ENCODE results near the gene SMARCA1.

The SMARCA1 gene

GRCh38 chrX:129565046-129565650 is 41.9 kb upstream of the SMARCA1 start:
- no peak for TF ChIP-seq YY1 (IDR thresholded peaks at IDR 0.05; ENCODE audit: low read depth)
- TF ChIP-seq, protein P1, sequence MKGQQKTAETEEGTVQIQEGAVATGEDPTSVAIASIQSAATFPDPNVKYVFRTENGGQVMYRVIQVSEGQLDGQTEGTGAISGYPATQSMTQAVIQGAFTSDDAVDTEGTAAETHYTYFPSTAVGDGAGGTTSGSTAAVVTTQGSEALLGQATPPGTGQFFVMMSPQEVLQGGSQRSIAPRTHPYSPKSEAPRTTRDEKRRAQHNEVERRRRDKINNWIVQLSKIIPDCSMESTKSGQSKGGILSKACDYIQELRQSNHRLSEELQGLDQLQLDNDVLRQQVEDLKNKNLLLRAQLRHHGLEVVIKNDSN (IDR thresholded peaks at IDR 0.05): no peak
- TF ChIP-seq NFIC (IDR thresholded peaks at IDR 0.05): peak; percentile 63

DNA sequence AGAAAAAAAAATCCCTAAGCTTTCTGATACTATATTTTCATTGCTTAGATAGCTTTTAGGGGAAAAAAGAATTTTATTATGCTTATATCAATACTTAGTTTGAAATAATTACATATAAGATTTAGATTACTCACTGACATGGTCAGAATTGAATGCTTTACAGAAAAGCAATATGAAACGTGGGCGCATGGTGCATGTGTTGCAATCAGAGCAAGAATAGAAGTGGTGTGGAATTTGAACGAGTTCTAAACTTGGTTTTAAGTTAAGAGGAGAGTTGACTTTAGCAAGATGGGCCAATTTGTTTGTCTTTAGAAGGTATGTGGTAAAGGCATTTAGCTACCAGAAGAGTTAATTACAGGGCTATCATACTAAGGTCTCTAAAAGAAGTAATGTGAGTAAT is 38.2 kb upstream of the SMARCA1 start:
- TF ChIP-seq FOXM1 (IDR thresholded peaks at IDR 0.05; ENCODE audit: borderline replicate concordance, low read depth) (no peak), YY1 (IDR thresholded peaks at IDR 0.05; ENCODE audit: low read depth) (no peak), TCF12 (IDR thresholded peaks at IDR 0.05; ENCODE audit: low read depth) (no peak), RAD21 (IDR thresholded peaks at IDR 0.05; ENCODE audit: low read depth) (no peak), ZBTB7A (IDR thresholded peaks at IDR 0.05; ENCODE audit: low read depth) (no peak), EGR1 (IDR thresholded peaks at IDR 0.05) (no peak), CEBPB (IDR thresholded peaks at IDR 0.05) (no peak), EP300 (IDR thresholded peaks at IDR 0.05; ENCODE audit: borderline replicate concordance) (no peak)

- TF ChIP-seq ZBTB7A (IDR thresholded peaks at IDR 0.05; ENCODE audit: low read depth): no peak
- TF ChIP-seq TCF12 (IDR thresholded peaks at IDR 0.05; ENCODE audit: low read depth): no peak
- TF ChIP-seq TEAD4 (IDR thresholded peaks at IDR 0.05): no peak
- TF ChIP-seq TAF1 (IDR thresholded peaks at IDR 0.05; ENCODE audit: low read depth): no peak
- TF ChIP-seq YY1 (IDR thresholded peaks at IDR 0.05; ENCODE audit: low read depth): no peak
- no peak for TF ChIP-seq CEBPB (IDR thresholded peaks at IDR 0.05)
- no peak for TF ChIP-seq NFIC (IDR thresholded peaks at IDR 0.05)
- TF ChIP-seq EP300 (IDR thresholded peaks at IDR 0.05; ENCODE audit: borderline replicate concordance): no peak
- no peak for TF ChIP-seq CREB1 (IDR thresholded peaks at IDR 0.05; ENCODE audit: low read depth)
Observed at GRCh38 chrX:129559783-129560182, 36.5 kb upstream of the SMARCA1 start.

- TF ChIP-seq, protein P2, sequence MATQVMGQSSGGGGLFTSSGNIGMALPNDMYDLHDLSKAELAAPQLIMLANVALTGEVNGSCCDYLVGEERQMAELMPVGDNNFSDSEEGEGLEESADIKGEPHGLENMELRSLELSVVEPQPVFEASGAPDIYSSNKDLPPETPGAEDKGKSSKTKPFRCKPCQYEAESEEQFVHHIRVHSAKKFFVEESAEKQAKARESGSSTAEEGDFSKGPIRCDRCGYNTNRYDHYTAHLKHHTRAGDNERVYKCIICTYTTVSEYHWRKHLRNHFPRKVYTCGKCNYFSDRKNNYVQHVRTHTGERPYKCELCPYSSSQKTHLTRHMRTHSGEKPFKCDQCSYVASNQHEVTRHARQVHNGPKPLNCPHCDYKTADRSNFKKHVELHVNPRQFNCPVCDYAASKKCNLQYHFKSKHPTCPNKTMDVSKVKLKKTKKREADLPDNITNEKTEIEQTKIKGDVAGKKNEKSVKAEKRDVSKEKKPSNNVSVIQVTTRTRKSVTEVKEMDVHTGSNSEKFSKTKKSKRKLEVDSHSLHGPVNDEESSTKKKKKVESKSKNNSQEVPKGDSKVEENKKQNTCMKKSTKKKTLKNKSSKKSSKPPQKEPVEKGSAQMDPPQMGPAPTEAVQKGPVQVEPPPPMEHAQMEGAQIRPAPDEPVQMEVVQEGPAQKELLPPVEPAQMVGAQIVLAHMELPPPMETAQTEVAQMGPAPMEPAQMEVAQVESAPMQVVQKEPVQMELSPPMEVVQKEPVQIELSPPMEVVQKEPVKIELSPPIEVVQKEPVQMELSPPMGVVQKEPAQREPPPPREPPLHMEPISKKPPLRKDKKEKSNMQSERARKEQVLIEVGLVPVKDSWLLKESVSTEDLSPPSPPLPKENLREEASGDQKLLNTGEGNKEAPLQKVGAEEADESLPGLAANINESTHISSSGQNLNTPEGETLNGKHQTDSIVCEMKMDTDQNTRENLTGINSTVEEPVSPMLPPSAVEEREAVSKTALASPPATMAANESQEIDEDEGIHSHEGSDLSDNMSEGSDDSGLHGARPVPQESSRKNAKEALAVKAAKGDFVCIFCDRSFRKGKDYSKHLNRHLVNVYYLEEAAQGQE (IDR thresholded peaks at IDR 0.05; ENCODE audit: low read depth): no peak
- TF ChIP-seq YY1 (IDR thresholded peaks at IDR 0.05; ENCODE audit: low read depth) (no peak), TAF1 (IDR thresholded peaks at IDR 0.05; ENCODE audit: low read depth) (no peak), TCF12 (IDR thresholded peaks at IDR 0.05; ENCODE audit: low read depth) (no peak), CEBPB (IDR thresholded peaks at IDR 0.05) (no peak), RAD21 (IDR thresholded peaks at IDR 0.05; ENCODE audit: low read depth) (no peak), NFIC (IDR thresholded peaks at IDR 0.05) (no peak), EP300 (IDR thresholded peaks at IDR 0.05; ENCODE audit: borderline replicate concordance) (no peak), EGR1 (IDR thresholded peaks at IDR 0.05) (no peak), CREB1 (IDR thresholded peaks at IDR 0.05; ENCODE audit: low read depth) (no peak), TEAD4 (IDR thresholded peaks at IDR 0.05) (no peak), FOXM1 (IDR thresholded peaks at IDR 0.05; ENCODE audit: borderline replicate concordance, low read depth) (no peak), MAX (IDR thresholded peaks at IDR 0.05) (no peak), ZBTB7A (IDR thresholded peaks at IDR 0.05; ENCODE audit: low read depth) (no peak)
- TF ChIP-seq, protein P1 (IDR thresholded peaks at IDR 0.05): no peak
Observed at GRCh38 chrX:129557844-129558480, 34.7 kb upstream of the SMARCA1 start.

DNA sequence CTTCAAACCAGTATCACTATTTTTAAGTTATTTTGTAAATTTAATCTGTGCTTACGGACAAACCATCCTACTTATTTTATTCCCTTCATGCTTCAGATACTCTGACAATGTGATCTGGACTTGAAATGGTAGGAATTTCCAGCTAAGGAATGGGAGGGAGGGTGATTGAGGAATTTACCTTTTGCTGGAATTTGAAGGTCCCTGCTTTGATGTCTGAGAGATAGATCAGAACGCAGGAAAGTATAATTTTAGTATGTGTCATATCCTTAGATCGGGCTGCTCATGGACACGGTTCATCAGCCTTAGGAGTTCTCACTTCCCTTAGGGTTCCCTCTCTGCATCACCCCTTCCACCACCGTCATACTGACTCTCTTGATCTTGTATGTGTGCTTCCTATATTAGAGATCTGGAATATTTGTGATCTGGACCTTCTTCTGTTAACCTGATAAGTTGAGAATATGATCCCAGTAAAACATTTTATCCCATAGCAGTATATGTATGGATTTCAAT is 33.6 kb upstream of the SMARCA1 start:
- TF ChIP-seq ZBTB7A (IDR thresholded peaks at IDR 0.05; ENCODE audit: low read depth) (no peak), YY1 (IDR thresholded peaks at IDR 0.05; ENCODE audit: low read depth) (no peak), TCF12 (IDR thresholded peaks at IDR 0.05; ENCODE audit: low read depth) (no peak), FOXM1 (IDR thresholded peaks at IDR 0.05; ENCODE audit: borderline replicate concordance, low read depth) (no peak)
- TF ChIP-seq, protein P1 (IDR thresholded peaks at IDR 0.05): no peak

- TF ChIP-seq TAF1 (IDR thresholded peaks at IDR 0.05; ENCODE audit: low read depth): no peak
- no peak for TF ChIP-seq TEAD4 (IDR thresholded peaks at IDR 0.05)
- no peak for TF ChIP-seq TCF12 (IDR thresholded peaks at IDR 0.05; ENCODE audit: low read depth)
- no peak for TF ChIP-seq MAX (IDR thresholded peaks at IDR 0.05)
- no peak for TF ChIP-seq EP300 (IDR thresholded peaks at IDR 0.05; ENCODE audit: borderline replicate concordance)
- TF ChIP-seq ZBTB7A (IDR thresholded peaks at IDR 0.05; ENCODE audit: low read depth): no peak
Observed at GRCh38 chrX:129553619-129554288, 30.5 kb upstream of the SMARCA1 start.

GRCh38 chrX:129549124-129549523 is 25.8 kb upstream of the SMARCA1 start:
- TF ChIP-seq TAF1 (IDR thresholded peaks at IDR 0.05; ENCODE audit: low read depth) (no peak), YY1 (IDR thresholded peaks at IDR 0.05; ENCODE audit: low read depth) (no peak), CEBPB (IDR thresholded peaks at IDR 0.05) (no peak), ZBTB7A (IDR thresholded peaks at IDR 0.05; ENCODE audit: low read depth) (no peak), EP300 (IDR thresholded peaks at IDR 0.05; ENCODE audit: borderline replicate concordance) (no peak), TCF12 (IDR thresholded peaks at IDR 0.05; ENCODE audit: low read depth) (no peak), FOXM1 (IDR thresholded peaks at IDR 0.05; ENCODE audit: borderline replicate concordance, low read depth) (no peak), MAX (IDR thresholded peaks at IDR 0.05) (no peak), CREB1 (IDR thresholded peaks at IDR 0.05; ENCODE audit: low read depth) (no peak), EGR1 (IDR thresholded peaks at IDR 0.05) (no peak), RAD21 (IDR thresholded peaks at IDR 0.05; ENCODE audit: low read depth) (no peak), TEAD4 (IDR thresholded peaks at IDR 0.05) (no peak), NFIC (IDR thresholded peaks at IDR 0.05) (no peak)
- TF ChIP-seq, protein P2 (IDR thresholded peaks at IDR 0.05; ENCODE audit: low read depth): no peak
- TF ChIP-seq, protein P1 (IDR thresholded peaks at IDR 0.05): no peak
